Measurements from ENCODE around the gene MICALL1.

DNA sequence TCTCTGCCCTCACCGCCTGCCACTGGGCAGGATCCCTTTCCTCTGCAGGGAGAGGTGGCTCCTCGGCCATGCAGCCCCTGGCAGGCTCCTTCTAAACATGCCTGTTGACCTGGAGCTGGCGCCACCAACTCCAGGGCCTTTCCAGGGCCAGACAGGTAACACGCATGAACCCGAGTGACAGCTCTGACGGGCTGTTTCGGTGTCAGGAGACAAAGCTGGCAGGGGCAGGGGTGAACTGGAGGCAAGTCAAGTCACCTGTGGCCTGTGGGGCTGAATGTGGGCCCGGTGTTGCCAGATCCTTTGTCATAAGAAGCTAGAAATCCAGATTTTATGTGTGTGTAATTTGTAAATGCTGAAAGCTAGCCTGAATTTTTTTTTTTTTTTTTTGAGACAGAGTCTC lies 36.0 kb downstream of the MICALL1 start:
- TF ChIP-seq, protein P1, sequence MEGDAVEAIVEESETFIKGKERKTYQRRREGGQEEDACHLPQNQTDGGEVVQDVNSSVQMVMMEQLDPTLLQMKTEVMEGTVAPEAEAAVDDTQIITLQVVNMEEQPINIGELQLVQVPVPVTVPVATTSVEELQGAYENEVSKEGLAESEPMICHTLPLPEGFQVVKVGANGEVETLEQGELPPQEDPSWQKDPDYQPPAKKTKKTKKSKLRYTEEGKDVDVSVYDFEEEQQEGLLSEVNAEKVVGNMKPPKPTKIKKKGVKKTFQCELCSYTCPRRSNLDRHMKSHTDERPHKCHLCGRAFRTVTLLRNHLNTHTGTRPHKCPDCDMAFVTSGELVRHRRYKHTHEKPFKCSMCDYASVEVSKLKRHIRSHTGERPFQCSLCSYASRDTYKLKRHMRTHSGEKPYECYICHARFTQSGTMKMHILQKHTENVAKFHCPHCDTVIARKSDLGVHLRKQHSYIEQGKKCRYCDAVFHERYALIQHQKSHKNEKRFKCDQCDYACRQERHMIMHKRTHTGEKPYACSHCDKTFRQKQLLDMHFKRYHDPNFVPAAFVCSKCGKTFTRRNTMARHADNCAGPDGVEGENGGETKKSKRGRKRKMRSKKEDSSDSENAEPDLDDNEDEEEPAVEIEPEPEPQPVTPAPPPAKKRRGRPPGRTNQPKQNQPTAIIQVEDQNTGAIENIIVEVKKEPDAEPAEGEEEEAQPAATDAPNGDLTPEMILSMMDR (conservative IDR thresholded peaks at IDR 0.05; ENCODE audit: low read length), result no peak
- TF ChIP-seq EZH2phosphoT487 (IDR thresholded peaks at IDR 0.05; ENCODE audit: borderline replicate concordance, low read depth, low read length), result no peak

Data from OCI-LY7 (cell line).